ENCODE measurements around the gene TMUB2. TPM values are rescaled to one million over a fixed set of nuclear protein-coding genes. Genes with fewer than 3 reads are reported as not detected.
"Not testable (repeated sequence)": the region's sequence is repeated elsewhere in the genome, so short reads cannot be mapped to it uniquely, and the experiment has no call there.

The TMUB2 gene
- total RNA-seq = 31.9 and 35.5 TPM in 2 replicates

- peak; percentile 96 for DNase-seq (ENCODE audit: extremely low read depth, low read depth, low spot score)
These were observed at the start of gene TMUB2 for GRCh38 chr17:44186307-44187130. TSS of gene TMUB2 (plus strand) at chr17:44186972. CDS start at chr17:44187709, 737 bp downstream.

DNA sequence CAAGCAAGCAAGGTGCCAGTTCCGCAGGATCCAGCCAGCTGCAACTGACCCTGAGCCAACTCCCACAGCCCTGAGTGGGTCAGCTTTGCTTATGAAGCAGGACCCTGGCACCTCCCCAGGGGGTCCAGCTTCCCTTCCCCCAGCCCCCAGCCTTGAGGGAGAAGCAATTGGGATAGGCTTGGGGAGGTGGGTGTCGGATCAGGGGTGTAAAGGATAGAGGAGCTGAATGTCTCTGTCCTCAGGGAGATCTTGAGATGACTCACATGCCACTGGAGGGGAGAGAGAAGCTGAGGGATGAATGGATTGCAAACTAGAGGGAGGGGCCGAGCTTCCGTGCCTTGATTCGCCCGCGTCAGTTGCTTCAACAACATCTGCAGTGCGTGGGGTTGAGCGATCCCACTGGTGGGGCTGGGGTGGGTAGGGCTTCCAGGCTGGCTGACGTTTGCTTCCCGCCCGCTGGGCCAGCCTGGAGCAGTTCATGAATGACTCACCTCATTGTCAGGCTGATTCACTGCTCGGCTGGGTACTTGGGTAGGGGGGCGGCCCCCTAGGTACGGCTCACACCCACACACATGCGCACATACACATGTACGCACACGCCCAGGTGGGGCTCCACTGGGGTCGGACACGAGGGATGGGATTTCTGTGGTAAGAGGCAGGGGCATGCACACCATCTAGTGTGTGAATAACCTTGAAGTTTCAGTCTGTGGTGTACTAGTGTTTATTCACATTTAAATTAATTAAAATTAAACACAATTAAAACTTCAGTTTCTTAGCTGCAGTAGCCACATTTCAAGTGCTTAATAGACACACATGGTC lies 48.7 kb upstream of the TMUB2 start:
- DNase-seq (ENCODE audit: extremely low read depth, low read depth, low spot score) = peak; percentile 45

- not testable (repeated sequence) for DNase-seq (ENCODE audit: extremely low read depth, low read depth, low spot score)
These were observed 42.9 kb upstream of the TMUB2 start for GRCh38 chr17:44143921-44144320.

DNA sequence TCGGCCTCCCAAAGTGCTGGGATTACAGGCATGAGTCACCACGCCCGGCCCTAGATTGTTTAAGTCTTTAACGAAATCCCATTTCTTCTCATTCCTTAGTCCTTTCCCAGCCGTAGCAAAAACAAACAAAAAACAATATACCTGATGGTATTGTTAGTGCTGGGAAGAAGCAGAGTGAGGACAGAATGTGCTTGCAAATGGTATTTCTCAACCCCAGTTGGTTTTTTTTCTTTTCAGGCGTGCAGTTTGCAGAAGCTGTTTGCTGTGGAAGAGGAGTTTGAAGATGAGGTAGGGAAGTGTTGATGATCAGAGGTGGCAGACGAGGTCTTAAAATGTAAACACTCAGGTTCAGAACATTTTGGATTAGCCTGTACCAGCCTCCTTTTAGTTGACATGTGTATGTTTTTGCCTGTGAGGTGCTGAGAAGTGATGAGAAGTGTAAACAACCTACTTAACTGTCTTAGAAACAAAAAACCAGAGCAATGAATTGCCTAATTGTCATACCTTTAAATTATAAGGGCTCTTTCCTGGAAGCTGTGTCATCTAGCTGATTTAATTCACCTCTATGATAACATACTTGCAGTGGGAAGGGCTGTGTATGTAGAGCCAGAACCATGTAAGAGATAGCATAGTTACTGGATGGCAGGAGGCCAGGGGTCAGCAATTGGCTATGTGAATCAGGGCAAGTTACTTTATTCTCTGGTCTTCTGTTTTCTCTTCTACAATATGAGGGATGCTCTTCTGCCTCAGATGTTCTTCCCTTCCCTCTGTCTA lies 41.6 kb upstream of the TMUB2 start:
- no peak for DNase-seq (ENCODE audit: extremely low read depth, low read depth, low spot score)

DNA sequence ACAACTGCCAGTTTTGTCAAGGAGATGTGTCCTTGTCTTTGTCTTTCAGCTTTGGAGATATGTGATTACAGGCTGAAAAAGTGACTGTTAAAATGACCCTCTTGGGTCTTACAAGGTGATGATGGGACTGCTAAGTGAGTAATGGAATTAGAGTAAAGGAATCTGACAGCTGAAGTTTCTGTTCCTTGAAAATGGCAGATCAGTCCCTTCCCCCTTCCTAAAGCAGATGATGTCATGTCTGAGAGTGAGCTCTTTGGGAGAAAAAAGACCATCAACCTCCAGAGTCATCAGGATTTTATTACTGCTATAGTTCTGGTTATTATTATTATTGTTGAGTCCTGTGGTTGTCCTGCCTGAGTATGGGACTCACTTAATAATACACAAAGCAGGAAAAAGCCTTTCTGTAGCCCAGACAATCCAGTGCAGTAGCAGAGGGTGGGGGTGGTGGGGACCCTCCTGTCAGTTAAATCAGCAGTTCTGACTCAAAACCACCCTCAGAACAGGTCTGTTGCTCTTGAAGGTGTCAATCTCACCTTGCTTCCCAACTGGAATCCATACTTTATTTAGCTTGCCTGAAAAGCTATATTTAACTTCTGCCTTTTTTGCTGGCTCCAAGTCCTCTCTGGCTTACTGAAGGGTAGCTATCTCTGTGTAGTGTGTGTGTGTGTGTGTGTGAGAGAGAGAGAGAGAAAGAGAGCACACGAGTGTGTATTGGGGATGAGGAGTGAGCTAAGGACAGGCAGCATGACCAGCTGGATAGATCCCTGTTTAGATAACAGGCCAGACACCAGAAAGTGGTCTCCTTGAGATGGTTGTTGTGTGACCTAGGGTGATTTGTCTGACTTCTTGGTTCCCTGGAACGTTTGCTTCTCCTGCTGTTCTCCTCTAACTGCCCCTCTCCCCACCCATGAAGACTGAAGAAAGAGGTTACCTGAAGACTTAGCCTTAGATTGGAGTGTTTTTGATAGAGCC lies 40.1 kb upstream of the TMUB2 start:
- DNase-seq (ENCODE audit: extremely low read depth, low read depth, low spot score) = no peak

DNA sequence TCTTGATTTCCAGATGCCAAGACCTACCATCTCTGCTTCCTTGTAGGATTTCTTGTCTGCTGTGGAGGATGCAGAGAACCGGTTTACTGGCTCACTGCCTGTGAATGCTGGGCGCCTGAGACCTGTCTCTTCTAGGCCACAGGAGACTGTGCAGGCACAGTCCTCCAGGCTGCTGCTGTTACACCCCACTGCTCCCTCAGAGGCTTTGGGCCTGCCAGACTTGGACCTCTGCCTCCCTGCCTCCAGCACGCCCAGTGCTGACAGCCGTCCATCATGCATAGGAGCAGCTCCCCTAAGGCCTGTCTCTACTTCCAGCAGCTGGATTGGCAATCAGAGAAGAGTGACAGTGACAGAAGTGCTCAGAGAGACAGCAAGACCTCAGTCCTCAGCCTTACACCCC lies 39.0 kb upstream of the TMUB2 start:
- DNase-seq (ENCODE audit: extremely low read depth, low read depth, low spot score) = no peak

- DNase-seq (ENCODE audit: extremely low read depth, low read depth, low spot score) = not testable (repeated sequence)
These were observed 37.7 kb upstream of the TMUB2 start for GRCh38 chr17:44149066-44149465.

- no peak for DNase-seq (ENCODE audit: extremely low read depth, low read depth, low spot score)
These were observed 36.9 kb upstream of the TMUB2 start for GRCh38 chr17:44149750-44150329.

- no peak for DNase-seq (ENCODE audit: extremely low read depth, low read depth, low spot score)
These were observed 33.9 kb upstream of the TMUB2 start for GRCh38 chr17:44152875-44153274.

- DNase-seq (ENCODE audit: extremely low read depth, low read depth, low spot score) = no peak
These were observed 31.3 kb upstream of the TMUB2 start for GRCh38 chr17:44155488-44155887.

- DNase-seq (ENCODE audit: extremely low read depth, low read depth, low spot score) = no peak
These were observed 27.1 kb upstream of the TMUB2 start for GRCh38 chr17:44159519-44160210.

- no peak for DNase-seq (ENCODE audit: extremely low read depth, low read depth, low spot score)
These were observed 22.3 kb upstream of the TMUB2 start for GRCh38 chr17:44164476-44164875.

DNA sequence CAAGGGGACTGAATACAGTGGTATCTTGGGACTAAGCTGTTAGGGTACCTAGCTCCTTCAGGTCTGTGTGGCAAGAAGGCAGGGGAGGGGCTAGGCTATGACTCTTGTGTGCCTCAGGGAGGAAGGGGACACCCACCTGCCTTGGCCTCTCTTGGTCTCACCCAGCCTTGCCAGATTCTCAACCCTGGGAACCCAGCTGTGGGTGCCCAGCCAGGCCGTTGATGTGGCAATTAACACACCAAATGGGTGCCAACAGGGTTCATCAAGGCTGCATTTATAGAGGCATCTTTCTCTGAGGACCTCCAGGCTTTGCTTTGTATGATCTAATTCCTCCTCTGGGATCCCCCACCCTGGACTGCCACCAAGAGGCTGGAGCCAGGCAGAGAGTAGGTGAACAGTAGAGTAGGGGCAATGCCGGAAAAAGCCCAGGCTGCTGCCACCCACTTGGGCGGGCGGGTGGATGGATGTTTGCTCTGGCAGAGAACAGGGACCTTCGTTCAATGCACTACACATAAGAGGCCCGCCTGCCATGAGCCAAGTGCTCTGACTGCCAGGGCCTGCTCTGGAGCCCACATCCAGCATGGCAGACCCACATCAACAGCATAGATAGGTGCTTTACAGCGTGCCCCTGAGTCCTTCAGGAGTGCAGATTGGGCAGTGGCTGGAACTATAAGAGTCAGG lies 19.5 kb upstream of the TMUB2 start:
- DNase-seq (ENCODE audit: extremely low read depth, low read depth, low spot score) = no peak

DNA sequence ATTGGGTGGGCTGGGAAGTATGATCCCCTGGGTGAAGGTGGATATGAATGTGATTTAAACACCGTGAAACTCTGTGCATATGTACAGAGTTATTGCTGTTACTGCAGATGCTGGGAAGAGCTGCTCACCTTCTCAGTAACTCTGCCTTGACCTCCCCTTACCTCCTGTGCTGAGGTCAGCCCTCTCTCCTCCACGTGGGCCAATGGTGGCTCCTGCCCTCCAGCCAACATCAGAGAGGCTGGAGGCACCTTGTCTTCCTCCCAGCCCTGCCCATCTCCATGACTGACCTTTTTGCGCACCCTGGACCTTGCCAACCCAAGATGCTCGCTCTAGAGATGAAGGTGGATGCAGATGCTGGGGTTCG lies 16.7 kb upstream of the TMUB2 start:
- DNase-seq (ENCODE audit: extremely low read depth, low read depth, low spot score) = no peak

DNA sequence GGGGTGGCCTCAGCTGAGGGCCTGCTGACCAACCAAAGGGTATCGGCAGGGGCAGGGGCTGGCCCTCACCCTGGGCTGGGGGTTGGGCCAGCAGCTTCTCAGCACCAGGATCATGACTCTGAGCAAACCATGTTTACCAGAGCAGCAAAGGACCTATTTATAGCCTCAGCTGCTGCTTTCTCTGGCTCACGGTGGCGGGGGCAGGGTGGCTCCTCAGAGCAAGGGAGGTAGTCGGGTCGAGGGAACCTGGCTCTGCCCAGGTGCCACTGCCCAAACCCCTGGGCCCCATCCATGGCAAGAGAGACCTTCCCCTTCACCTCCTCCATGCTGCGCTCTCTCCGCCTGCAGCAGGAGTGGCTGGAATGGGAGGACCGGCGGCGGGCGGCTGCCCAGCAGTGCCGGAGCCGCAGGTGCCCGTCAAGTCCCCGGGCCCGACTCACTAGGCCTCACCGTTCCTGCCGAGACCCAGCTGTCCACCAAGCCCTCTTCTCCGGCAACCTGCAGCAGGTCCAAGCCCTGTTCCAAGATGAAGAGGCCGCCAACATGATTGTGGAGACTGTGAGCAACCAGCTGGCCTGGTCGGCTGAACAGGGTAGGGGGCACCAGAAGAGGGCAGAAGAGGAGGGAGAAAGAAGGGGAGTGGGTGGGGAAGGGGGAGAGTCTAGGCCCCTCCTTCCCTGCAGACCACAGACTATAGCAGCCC lies 16.1 kb upstream of the TMUB2 start, which contains the start of gene ASB16:
Gene ASB16 (plus strand): TSS at position 206 of the 703 bp plus-strand sequence. CDS start 86 bp downstream, at position 292.
- no peak for DNase-seq (ENCODE audit: extremely low read depth, low read depth, low spot score)

DNA sequence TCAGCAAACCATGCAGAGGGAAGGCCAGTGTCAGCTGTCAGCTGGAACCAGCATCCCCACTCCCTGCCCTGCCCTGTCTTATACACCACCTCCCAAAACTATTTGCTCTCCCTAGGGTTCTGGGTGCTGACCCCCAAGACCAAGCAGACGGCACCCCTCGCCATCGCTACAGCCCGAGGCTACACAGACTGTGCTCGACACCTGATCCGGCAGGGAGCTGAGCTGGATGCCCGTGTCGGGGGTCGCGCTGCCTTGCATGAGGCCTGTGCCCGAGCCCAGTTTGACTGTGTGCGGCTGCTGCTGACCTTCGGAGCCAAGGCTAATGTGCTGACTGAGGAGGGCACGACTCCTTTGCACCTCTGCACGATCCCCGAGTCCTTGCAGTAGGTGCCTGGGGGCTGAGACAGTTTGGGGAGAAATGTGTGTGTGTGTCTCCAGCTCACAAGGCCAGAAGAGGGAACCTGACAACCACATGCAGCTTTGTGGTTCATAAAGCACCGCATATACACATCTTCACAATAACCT lies 14.8 kb upstream of the TMUB2 start:
- no peak for DNase-seq (ENCODE audit: extremely low read depth, low read depth, low spot score)

GRCh38 chr17:44174427-44174826 lies 12.3 kb upstream of the TMUB2 start:
- DNase-seq (ENCODE audit: extremely low read depth, low read depth, low spot score) = no peak

Data from glomerular endothelial cell (primary cell).